ENCODE measurements around the gene PRKN. TPM values are rescaled to one million over a fixed set of nuclear protein-coding genes. Genes with fewer than 3 reads are reported as not detected.

The PRKN gene
- polyA plus RNA-seq, 1 donor from 2014 or later = 1.2 TPM

- H4K20me1 ChIP-seq (ENCODE audit: insufficient read depth) = no peaks in the 10 kb centered on the region
- no peak overlapping the region for H3K4me3 ChIP-seq (ENCODE audit: low read length)
- H3F3A ChIP-seq (ENCODE audit: insufficient read depth, low read length, poor library complexity, severe bottlenecking) = no peaks in the 10 kb centered on the region
- no peaks in the 10 kb centered on the region for H3K36me3 ChIP-seq (ENCODE audit: insufficient read depth, low read length)
- H3K79me2 ChIP-seq (replicated peaks; ENCODE audit: insufficient read depth, low read length) = no peaks in the 10 kb centered on the region
- H3K27me3 ChIP-seq (ENCODE audit: insufficient read depth, low read depth, low read length) = no peaks in the 10 kb centered on the region
- TF ChIP-seq REST (IDR thresholded peaks at IDR 0.05; ENCODE audit: borderline replicate concordance) (no peak), TAF1 (IDR thresholded peaks at IDR 0.05; ENCODE audit: low read depth) (no peak), POLR2AphosphoS5 (IDR thresholded peaks at IDR 0.05) (no peak), CTCF (IDR thresholded peaks at IDR 0.05; ENCODE audit: poor library complexity, severe bottlenecking) (no peak), EZH2 (IDR thresholded peaks at IDR 0.05; ENCODE audit: borderline replicate concordance, insufficient read depth, low read length, poor library complexity, severe bottlenecking) (no peak), EP300 (conservative IDR thresholded peaks at IDR 0.05; ENCODE audit: poor library complexity, severe bottlenecking) (no peak), MXI1 (conservative IDR thresholded peaks at IDR 0.05; ENCODE audit: poor library complexity, severe bottlenecking) (no peak), RAD21 (conservative IDR thresholded peaks at IDR 0.05) (no peak), SMC3 (conservative IDR thresholded peaks at IDR 0.05; ENCODE audit: poor library complexity) (no peak)
- no peak overlapping the region for H3K27ac ChIP-seq (ENCODE audit: low read length)
- H3K4me2 ChIP-seq (ENCODE audit: low read length) = no peak overlapping the region
- no peak overlapping the region for H3K9ac ChIP-seq (ENCODE audit: low read length)
- H2AFZ ChIP-seq (ENCODE audit: low read depth, low read length) = no peak overlapping the region
- H3K9me3 ChIP-seq (ENCODE audit: low read length) = no peaks in the 10 kb centered on the region
- no peaks in the 10 kb centered on the region for H3K9me2 ChIP-seq (ENCODE audit: insufficient read depth, low read length)
These were observed 506.7 kb downstream of the PRKN start for GRCh38 chr6:162220876-162221275.

DNA sequence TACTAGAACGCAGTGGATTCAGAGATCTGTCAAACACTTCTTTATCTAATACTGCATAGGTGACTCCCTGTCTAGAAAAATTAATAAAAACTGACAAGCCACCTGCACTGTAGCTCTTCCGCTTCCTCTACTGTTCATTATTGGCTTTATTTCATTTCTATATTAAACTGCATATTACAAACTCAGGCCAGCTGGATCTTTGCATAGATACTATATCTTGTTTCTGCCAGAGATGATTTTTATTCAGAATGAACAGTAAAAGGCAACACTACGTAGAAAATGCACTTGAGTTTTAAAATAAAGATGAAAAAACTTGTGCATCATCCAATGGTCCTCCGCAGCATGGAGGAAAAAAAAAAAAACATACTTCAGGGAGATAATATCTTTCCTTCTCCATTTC, 508.3 kb downstream of the PRKN start:
- Histone ChIP-seq H3K4me3 (ENCODE audit: low read length) (no peak overlapping the region), H3K4me2 (ENCODE audit: low read length) (no peak overlapping the region), H3K9me2 (ENCODE audit: insufficient read depth, low read length) (no peaks in the 10 kb centered on the region), H3K27ac (ENCODE audit: low read length) (no peak overlapping the region), H3F3A (ENCODE audit: insufficient read depth, low read length, poor library complexity, severe bottlenecking) (no peaks in the 10 kb centered on the region), H3K27me3 (ENCODE audit: insufficient read depth, low read depth, low read length) (no peaks in the 10 kb centered on the region), H3K9me3 (ENCODE audit: low read length) (no peaks in the 10 kb centered on the region), H4K20me1 (ENCODE audit: insufficient read depth) (no peaks in the 10 kb centered on the region), H3K79me2 (replicated peaks; ENCODE audit: insufficient read depth, low read length) (no peaks in the 10 kb centered on the region), H3K36me3 (ENCODE audit: insufficient read depth, low read length) (no peaks in the 10 kb centered on the region), H2AFZ (ENCODE audit: low read depth, low read length) (no peak overlapping the region), H3K9ac (ENCODE audit: low read length) (no peak overlapping the region)
- no peak for TF ChIP-seq POLR2AphosphoS5 (IDR thresholded peaks at IDR 0.05)
- TF ChIP-seq REST (IDR thresholded peaks at IDR 0.05; ENCODE audit: borderline replicate concordance) = no peak
- TF ChIP-seq EP300 (conservative IDR thresholded peaks at IDR 0.05; ENCODE audit: poor library complexity, severe bottlenecking) = no peak
- TF ChIP-seq EZH2 (IDR thresholded peaks at IDR 0.05; ENCODE audit: borderline replicate concordance, insufficient read depth, low read length, poor library complexity, severe bottlenecking) = no peak
- no peak for TF ChIP-seq MXI1 (conservative IDR thresholded peaks at IDR 0.05; ENCODE audit: poor library complexity, severe bottlenecking)
- TF ChIP-seq RAD21 (conservative IDR thresholded peaks at IDR 0.05) = no peak
- no peak for TF ChIP-seq CTCF (IDR thresholded peaks at IDR 0.05; ENCODE audit: poor library complexity, severe bottlenecking)
- no peak for TF ChIP-seq TAF1 (IDR thresholded peaks at IDR 0.05; ENCODE audit: low read depth)
- TF ChIP-seq SMC3 (conservative IDR thresholded peaks at IDR 0.05; ENCODE audit: poor library complexity) = no peak

Measured in neural cell (in vitro differentiated cells).